Progenitor cell of endocrine pancreas (in vitro differentiated cells): ENCODE measurements around the gene MCRS1. TPM values are rescaled to one million over a fixed set of nuclear protein-coding genes. Genes with fewer than 3 reads are reported as not detected.
"Not testable (repeated sequence)": the region's sequence is repeated elsewhere in the genome, so short reads cannot be mapped to it uniquely, and the experiment has no call there.

Experiments
- DNase-seq: peaks from one replicate; pipeline ENCODE4 v3.0.0; 2021; ENCODE audit warnings: low spot score; ENCODE audit not compliant: unreplicated experiment
- H3K27ac Mint-ChIP-seq: 2 replicates; pipeline ENCODE4 v1.8.0; 2021; ENCODE audit warnings: mild to moderate bottlenecking, moderate library complexity, mixed read lengths
- H3K27me3 Mint-ChIP-seq: 2 replicates; pipeline ENCODE4 v1.8.0; 2021; ENCODE audit warnings: mixed read lengths
- H3K36me3 Mint-ChIP-seq: 2 replicates; pipeline ENCODE4 v1.8.0; 2022; ENCODE audit warnings: mixed read lengths; ENCODE audit not compliant: insufficient read depth
- H3K4me1 Mint-ChIP-seq: 2 replicates; pipeline ENCODE4 v1.8.0; 2021; ENCODE audit warnings: low read depth, mixed read lengths
- H3K4me3 Mint-ChIP-seq: 2 replicates; pipeline ENCODE4 v1.8.0; 2021; ENCODE audit warnings: low read depth, mild to moderate bottlenecking, moderate library complexity, mixed read lengths
- H3K9me3 Mint-ChIP-seq: 2 replicates; pipeline ENCODE4 v1.8.0; 2021; ENCODE audit warnings: low read depth, mixed read lengths
- long read RNA-seq: library from polyadenylated mRNA; unstranded; transcript quantifications from one replicate; pipeline ENCODE4 v2.0.0, GENCODE V29; 2020
- total RNA-seq: library from RNA; stranded (reverse); gene quantifications from 2 replicates; pipeline ENCODE4 v1.2.1, GENCODE V29; 2021
- TF ChIP-seq, protein P1 (sequence below): fragments of 200-600 bp; sonication (generic); IDR thresholded peaks from one replicate; pipeline ENCODE4 v1.5.0; 2021; ENCODE audit warnings: antibody characterized with exemption, mild to moderate bottlenecking; ENCODE audit not compliant: unreplicated experiment

Gene MCRS1, protein sequence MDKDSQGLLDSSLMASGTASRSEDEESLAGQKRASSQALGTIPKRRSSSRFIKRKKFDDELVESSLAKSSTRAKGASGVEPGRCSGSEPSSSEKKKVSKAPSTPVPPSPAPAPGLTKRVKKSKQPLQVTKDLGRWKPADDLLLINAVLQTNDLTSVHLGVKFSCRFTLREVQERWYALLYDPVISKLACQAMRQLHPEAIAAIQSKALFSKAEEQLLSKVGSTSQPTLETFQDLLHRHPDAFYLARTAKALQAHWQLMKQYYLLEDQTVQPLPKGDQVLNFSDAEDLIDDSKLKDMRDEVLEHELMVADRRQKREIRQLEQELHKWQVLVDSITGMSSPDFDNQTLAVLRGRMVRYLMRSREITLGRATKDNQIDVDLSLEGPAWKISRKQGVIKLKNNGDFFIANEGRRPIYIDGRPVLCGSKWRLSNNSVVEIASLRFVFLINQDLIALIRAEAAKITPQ
- total RNA-seq, result 88.1 and 92.6 TPM in 2 replicates
- long read RNA-seq, transcript MCRS1-201 (15 exons, 1,928 nt), result major isoform, 308 of 358 reads
- long read RNA-seq, transcript MCRS1-211 (16 exons, 1,936 nt), result minor isoform, 8 of 358 reads
- long read RNA-seq, partial matches to known transcripts, result 12 of 358 reads
- long read RNA-seq, other reads (novel, unspliced or antisense), result 30 of 358 reads

DNA sequence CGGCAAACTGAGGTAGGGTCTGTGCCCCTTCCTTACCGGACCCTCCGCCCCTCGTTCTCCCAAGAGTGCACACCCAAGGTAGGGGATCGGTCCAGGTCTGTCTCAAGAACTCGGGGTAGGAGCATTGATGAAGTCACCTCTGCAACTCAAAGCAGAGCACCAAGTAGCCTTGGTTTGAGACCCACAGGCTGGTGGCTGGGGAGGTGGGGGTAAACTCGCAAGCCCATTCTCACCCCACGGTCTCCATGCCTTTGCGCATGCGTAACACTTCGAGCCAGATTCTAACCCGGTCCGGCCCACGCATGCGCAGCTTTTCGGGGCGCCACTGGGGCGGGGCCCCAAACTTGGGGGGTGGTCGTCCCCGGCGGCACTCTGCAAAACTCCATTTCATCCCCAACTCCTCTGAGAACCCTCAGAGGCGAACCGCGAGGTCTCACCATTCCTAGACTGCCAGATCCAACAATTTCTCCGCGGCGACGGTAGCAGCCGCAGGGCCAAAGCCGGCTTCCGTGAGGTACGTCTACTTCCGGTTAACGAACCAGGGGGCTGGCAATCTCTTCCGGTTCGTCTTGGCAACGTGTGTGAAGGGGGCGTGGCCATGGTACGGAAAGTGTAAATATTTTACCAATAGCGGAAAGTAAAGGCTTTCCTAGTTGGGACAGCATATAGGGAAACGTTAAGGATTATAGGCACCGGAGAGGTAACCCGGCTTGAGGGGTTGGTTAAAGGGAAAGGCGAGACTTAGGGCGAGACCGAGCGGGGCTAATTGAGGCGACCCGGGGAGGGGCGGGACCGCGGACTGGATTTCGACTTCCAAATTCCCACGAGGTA, at the start of gene MCRS1:
Gene MCRS1 (minus strand): TSS at position 532 of the 831 bp plus-strand sequence. CDS start 1,411 bp downstream, outside the sequence.
- peaks cover 13% of the 10 kb centered on the region for H3K4me1 Mint-ChIP-seq
- no peaks in the 10 kb centered on the region for H3K27me3 Mint-ChIP-seq
- H3K36me3 Mint-ChIP-seq, result peaks cover 11% of the 10 kb centered on the region
- DNase-seq, result peak; percentile 69
- H3K4me3 Mint-ChIP-seq, result peak within 1 kb of the TSS; percentile 94
- TF ChIP-seq, protein P1, sequence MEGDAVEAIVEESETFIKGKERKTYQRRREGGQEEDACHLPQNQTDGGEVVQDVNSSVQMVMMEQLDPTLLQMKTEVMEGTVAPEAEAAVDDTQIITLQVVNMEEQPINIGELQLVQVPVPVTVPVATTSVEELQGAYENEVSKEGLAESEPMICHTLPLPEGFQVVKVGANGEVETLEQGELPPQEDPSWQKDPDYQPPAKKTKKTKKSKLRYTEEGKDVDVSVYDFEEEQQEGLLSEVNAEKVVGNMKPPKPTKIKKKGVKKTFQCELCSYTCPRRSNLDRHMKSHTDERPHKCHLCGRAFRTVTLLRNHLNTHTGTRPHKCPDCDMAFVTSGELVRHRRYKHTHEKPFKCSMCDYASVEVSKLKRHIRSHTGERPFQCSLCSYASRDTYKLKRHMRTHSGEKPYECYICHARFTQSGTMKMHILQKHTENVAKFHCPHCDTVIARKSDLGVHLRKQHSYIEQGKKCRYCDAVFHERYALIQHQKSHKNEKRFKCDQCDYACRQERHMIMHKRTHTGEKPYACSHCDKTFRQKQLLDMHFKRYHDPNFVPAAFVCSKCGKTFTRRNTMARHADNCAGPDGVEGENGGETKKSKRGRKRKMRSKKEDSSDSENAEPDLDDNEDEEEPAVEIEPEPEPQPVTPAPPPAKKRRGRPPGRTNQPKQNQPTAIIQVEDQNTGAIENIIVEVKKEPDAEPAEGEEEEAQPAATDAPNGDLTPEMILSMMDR, result no peak
- H3K9me3 Mint-ChIP-seq, result no peaks in the 10 kb centered on the region
- peak within 1 kb of the TSS; percentile 96 for H3K27ac Mint-ChIP-seq

DNA sequence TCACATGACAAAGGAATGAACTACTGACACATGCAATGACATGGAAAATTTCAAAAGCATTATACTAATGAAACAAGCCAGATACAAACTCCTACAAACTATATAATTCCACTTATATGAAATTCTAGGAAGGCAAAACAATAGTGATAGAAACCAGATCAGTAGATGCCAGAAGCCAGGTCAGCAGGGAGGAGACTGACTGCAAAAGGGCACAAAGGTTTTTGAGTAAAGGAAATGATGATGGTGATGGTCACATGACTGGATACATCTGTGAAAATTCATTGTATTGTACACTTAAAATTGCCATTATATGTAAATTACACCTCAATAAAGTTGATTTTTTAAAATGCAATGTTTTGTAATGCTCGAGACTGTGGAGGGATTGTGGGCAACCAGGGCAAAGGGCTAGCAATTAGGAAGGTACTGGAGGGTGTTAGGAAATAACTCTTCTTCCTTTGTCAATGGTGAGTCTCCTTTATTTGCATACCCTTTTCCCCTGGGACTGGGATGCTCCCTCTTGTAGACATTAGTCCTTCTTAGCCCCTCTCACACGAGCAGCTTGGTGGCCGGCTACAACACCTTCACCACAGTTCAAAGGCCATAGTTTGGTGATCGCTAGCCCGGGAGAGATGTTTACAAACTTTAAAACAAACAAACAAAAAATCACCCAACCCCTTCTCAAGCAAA, 48.7 kb upstream of the MCRS1 start:
- H3K27me3 Mint-ChIP-seq, result peaks cover 19% of the 10 kb centered on the region
- no peak overlapping the region for H3K4me3 Mint-ChIP-seq
- H3K4me1 Mint-ChIP-seq, result peaks cover 12% of the 10 kb centered on the region
- no peak for DNase-seq
- H3K27ac Mint-ChIP-seq, result no peak overlapping the region
- H3K9me3 Mint-ChIP-seq, result peaks cover 4% of the 10 kb centered on the region
- H3K36me3 Mint-ChIP-seq, result peaks cover 3% of the 10 kb centered on the region
- TF ChIP-seq, protein P1, result no peak

DNA sequence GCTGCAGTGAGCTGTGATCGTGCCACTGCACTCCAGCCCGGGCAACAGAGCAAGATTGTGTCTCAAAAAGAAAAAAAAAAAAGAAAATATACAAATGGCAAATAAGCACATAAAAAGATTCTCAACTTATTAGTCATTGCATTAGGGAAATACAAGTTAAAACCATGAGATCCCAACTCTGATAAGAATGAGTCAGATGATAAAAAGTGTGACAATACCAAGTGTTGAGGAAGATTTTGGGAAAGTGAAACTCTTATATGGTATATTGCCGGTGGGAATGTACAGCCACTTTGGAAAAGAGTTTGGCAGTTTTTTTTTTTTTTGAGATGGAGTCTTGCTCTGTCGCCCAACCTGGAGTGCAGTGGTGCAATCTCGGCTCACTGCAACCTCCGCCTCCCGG, 47.8 kb upstream of the MCRS1 start:
- H3K36me3 Mint-ChIP-seq, result peaks cover 3% of the 10 kb centered on the region
- peaks cover 4% of the 10 kb centered on the region for H3K9me3 Mint-ChIP-seq
- TF ChIP-seq, protein P1, result no peak
- peaks cover 19% of the 10 kb centered on the region for H3K27me3 Mint-ChIP-seq
- H3K27ac Mint-ChIP-seq, result no peak overlapping the region
- no peak for DNase-seq
- no peak overlapping the region for H3K4me3 Mint-ChIP-seq
- H3K4me1 Mint-ChIP-seq, result peaks cover 7% of the 10 kb centered on the region

DNA sequence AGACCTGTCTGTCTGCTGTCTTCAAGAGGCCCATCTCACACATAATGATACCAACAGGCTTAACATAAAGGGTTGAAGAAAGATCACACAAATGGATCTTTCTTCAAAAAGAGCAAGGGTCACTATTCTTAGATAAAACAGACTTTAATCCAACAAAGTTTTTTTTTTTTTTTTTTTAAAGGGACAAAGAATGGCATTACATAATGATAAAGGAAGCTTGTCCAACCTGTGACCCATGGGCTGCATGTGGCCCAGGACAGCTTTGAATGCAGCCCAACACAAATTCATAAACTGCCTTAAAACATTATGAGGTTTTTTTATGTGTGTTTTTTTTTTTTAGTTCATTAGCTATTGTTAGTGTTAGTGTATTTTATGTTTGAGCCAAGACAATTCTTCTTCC, 44.3 kb upstream of the MCRS1 start:
- H3K9me3 Mint-ChIP-seq, result peaks cover 10% of the 10 kb centered on the region
- DNase-seq, result no peak
- H3K36me3 Mint-ChIP-seq, result peaks cover 6% of the 10 kb centered on the region
- no peaks in the 10 kb centered on the region for H3K4me1 Mint-ChIP-seq
- H3K27ac Mint-ChIP-seq, result no peak overlapping the region
- TF ChIP-seq, protein P1, result no peak
- H3K4me3 Mint-ChIP-seq, result no peak overlapping the region
- peaks cover 8% of the 10 kb centered on the region for H3K27me3 Mint-ChIP-seq

DNA sequence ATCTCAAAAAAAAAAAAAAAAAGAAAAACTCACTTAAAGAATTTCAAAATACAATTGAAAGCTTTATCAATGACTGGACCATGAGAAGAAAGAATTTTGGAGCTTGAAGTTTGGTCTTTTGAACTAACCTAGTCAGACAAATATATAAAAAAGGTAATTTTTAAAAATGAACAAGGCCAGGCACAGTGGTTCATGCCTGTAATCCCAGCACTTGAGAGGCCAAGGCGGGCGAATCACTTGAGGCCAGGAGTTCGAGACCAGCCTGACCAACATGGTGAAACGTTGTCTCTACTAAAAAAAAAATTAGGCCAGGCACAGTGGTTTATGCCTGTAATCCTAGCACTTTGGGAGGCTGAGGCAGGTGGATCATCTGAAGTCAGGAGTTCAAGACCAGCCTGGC, 42.8 kb upstream of the MCRS1 start:
- H3K4me1 Mint-ChIP-seq, H3K27me3 Mint-ChIP-seq, H3K9me3 Mint-ChIP-seq, H3K36me3 Mint-ChIP-seq, H3K27ac Mint-ChIP-seq, H3K4me3 Mint-ChIP-seq, DNase-seq: not testable (repeated sequence)
